ENCODE measurements around the gene GPR27. TPM values are rescaled to one million over a fixed set of nuclear protein-coding genes. Genes with fewer than 3 reads are reported as not detected.

The GPR27 gene
- total and polyA plus RNA-seq, 2 experiments from 2014 or later = 7.8 to 11.8 TPM

- Histone ChIP-seq H4K20me1 (replicated peaks; ENCODE audit: insufficient read depth) (peaks cover 4% of the 10 kb centered on the region; the same call in 1 of the 2 replicates), H3F3A (replicated peaks; ENCODE audit: low read depth) (0 out of 2 replicates have a peak, but pooled peaks cover under 1% of the 10 kb centered on the region), H3K27ac (ENCODE audit: low read depth) (no peak overlapping the region), H3K4me1 (ENCODE audit: insufficient read depth) (peaks cover 12% of the 10 kb centered on the region), H2AFZ (no peak overlapping the region), H3K4me3 (peak overlapping the region; percentile 82), H3K79me2 (replicated peaks; ENCODE audit: insufficient read depth) (peaks cover 6% of the 10 kb centered on the region; the same call in 1 of the 2 replicates), H3K36me3 (ENCODE audit: insufficient read depth) (no peaks in the 10 kb centered on the region), H3K9me2 (ENCODE audit: insufficient read depth) (no peaks in the 10 kb centered on the region), H3K27me3 (ENCODE audit: insufficient read depth) (peaks cover 31% of the 10 kb centered on the region), H3K4me2 (peak overlapping the region; percentile 98)
- H3K4me3 Mint-ChIP-seq = peak overlapping the region; percentile 78
- TF ChIP-seq ETS1 (IDR thresholded peaks at IDR 0.05) (no peak), CTCF (conservative IDR thresholded peaks at IDR 0.05; ENCODE audit: low read depth in 2 of 2) (no peak), ZNF114 (CRISPR knock-in tag; IDR thresholded peaks at IDR 0.05) (no peak), EZH2phosphoT487 (IDR thresholded peaks at IDR 0.05; ENCODE audit: unreplicated experiment) (no peak), POLR2AphosphoS5 (IDR thresholded peaks at IDR 0.05; ENCODE audit: low read depth) (no peak), EZH2 (IDR thresholded peaks at IDR 0.05; ENCODE audit: low read depth, unreplicated experiment) (no peak), CREB1 (CRISPR knock-in tag; IDR thresholded peaks at IDR 0.05; ENCODE audit: low read depth) (no peak), REST (IDR thresholded peaks at IDR 0.05; ENCODE audit: unreplicated experiment) (no peak)
- DNase-seq (ENCODE audit: low spot score) (no peak), ATAC-seq (no peak)
- H3K27me3 Mint-ChIP-seq (ENCODE audit: insufficient read depth, low read depth, poor library complexity) = peaks cover 34% of the 10 kb centered on the region
- no peaks in the 10 kb centered on the region; the same call in 2 of the 3 replicates for H3K9me3 Mint-ChIP-seq
- H3K36me3 Mint-ChIP-seq (ENCODE audit: low read depth) = no peaks in the 10 kb centered on the region; the same call in 2 of the 3 replicates
- peaks cover 26% of the 10 kb centered on the region for H3K4me1 Mint-ChIP-seq
- no peak overlapping the region for H3K27ac Mint-ChIP-seq
These were observed 30.0 kb upstream of the GPR27 start for GRCh38 chr3:71723452-71724170.
